GM12864 (cell line): Measurements from ENCODE around the gene PAQR9.

Source experiments
- DNase-seq: peaks from one replicate; pipeline ENCODE4 v3.0.0-alpha.2; 2011; ENCODE audit warnings: low read depth
- H3K4me3 ChIP-seq: 2 replicates; pipeline ENCODE4 v1.5.1; 2011; ENCODE audit warnings: mild to moderate bottlenecking, low read depth, low read length, control low read depth
- TF ChIP-seq, protein P1 (sequence below): IDR thresholded peaks from 2 replicates; pipeline ENCODE4 v1.5.1; 2011; ENCODE audit warnings: low read depth, mild to moderate bottlenecking, moderate library complexity, low read length, control low read depth, inconsistent platforms; ENCODE audit errors: missing control alignments

PAQR9 gene

DNA sequence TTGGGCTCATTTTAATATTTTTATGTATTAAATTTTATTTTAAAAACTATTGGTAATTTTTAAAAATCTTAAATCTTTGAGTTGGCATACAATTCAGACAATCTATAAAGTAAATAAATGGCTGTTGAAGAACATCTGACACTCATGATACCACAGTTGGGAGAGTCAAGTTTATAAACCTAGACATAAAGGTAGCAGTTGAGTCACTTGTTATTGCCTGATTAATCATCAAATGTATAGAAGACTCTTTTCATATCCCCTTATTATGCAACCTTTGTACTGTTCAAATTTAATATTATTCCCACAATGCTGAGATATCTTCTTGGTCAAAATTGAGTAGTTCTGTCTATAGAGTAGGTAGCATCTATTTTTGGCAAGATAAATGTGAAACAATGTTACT is 19.6 kb downstream of the PAQR9 start:
- H3K4me3 ChIP-seq = no peak overlapping the region; the same call in 1 of the 2 replicates
- TF ChIP-seq, protein P1, sequence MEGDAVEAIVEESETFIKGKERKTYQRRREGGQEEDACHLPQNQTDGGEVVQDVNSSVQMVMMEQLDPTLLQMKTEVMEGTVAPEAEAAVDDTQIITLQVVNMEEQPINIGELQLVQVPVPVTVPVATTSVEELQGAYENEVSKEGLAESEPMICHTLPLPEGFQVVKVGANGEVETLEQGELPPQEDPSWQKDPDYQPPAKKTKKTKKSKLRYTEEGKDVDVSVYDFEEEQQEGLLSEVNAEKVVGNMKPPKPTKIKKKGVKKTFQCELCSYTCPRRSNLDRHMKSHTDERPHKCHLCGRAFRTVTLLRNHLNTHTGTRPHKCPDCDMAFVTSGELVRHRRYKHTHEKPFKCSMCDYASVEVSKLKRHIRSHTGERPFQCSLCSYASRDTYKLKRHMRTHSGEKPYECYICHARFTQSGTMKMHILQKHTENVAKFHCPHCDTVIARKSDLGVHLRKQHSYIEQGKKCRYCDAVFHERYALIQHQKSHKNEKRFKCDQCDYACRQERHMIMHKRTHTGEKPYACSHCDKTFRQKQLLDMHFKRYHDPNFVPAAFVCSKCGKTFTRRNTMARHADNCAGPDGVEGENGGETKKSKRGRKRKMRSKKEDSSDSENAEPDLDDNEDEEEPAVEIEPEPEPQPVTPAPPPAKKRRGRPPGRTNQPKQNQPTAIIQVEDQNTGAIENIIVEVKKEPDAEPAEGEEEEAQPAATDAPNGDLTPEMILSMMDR = no peak
- DNase-seq = no peak

DNA sequence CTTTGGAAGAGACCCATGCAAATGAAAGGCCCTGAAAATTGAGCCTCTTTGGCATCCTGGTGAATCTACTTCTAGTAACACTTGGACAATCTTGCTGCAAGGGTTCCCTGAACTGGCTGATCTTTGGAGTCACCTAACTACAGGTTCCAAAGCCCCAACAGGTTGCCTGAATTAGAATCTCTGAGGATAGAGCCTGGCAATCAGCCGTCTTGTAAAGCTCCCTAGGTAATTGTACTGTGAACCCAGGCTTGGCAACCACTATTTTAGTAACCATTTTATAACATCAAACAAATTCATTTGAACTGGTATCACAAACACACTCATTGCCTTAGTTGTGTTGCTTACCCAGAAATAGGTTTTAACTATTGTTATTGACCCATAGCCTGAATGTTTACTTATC is 20.1 kb downstream of the PAQR9 start:
- no peak overlapping the region for H3K4me3 ChIP-seq
- TF ChIP-seq, protein P1 = no peak
- no peak for DNase-seq

DNA sequence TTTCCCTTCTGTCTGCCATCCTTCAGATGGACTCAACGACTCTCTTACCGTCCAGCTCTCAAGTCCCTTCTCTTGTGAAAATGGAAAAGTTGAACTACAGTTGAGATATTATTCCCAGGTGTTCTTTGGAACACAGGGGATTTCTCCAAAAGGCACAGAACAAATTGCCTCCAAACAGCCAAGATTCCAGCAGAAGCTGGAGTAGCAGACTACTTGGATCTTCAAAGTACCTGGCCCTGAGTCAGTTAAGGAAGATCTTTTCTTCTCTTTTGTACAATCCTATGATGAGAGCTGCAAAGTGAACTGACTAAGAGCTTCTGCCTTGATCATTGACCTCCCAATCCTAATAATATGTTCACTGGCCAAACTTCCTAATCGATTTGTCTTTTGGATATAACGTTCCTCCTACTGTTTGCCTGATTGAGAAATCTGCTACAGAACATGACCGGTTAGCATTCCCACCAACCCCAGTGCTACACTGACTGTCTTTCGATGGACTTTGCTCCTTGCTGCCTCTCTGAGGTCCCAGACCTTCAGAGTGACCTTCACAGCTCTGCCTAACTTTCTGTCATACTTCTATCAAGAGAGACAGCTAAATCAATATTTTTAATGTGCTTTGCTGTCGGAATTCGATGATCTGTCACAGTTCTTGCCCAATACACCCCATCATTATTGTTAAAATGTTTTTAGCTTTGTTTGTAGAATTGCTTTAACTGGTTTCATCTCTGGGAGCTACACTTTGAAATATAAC is 21.9 kb downstream of the PAQR9 start:
- TF ChIP-seq, protein P1 = no peak

GRCh38 chr3:142940472-142940871 is 23.0 kb downstream of the PAQR9 start:
- TF ChIP-seq, protein P1 = no peak
- DNase-seq = no peak

More for the DNA sequence above, 21.9 kb downstream of the PAQR9 start:
- no peak for DNase-seq
- H3K4me3 ChIP-seq = no peak overlapping the region

DNA sequence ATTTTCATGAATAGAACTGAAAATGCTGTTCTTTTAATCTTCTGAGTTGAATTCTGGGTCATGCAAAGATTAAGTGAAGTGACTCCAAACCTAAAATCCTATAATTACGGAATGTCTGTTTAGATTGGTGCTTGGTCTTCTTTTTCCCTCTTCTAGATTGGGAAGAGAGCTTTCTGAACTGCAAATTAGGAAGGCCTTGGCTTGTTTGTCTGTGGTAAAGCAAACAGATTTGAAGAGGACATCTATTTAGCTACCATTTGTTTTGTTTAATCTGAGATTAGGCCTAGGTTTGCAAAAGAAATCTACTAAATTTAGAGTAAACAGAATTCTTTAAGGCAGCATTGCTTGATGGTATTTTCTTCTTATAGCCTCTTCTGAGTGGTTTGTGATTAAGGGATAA is 23.5 kb downstream of the PAQR9 start:
- H3K4me3 ChIP-seq = no peak overlapping the region
- TF ChIP-seq, protein P1 = no peak
- DNase-seq = no peak

More at GRCh38 chr3:142940472-142940871, 23.0 kb downstream of the PAQR9 start:
- no peak overlapping the region for H3K4me3 ChIP-seq

DNA sequence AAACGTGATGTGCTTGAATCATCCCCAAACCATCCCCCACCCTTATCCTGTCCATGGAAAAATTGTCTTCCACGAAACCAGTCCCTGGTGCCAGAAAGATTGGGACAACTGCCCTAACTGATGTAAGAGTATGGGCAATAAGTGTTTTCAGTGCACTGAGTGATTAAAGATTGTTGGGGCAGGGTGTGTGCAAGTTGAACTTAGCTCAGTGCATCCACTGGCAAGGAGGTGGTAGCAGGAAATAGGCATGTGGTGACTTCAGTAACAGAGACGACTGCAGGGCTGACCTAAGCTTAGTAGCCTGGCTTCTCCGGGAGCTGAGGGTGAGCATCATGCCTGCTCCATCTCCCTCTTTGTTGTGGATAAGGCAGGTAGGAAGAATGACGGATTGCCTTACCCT is 27.5 kb downstream of the PAQR9 start:
- no peak overlapping the region for H3K4me3 ChIP-seq
- TF ChIP-seq, protein P1 = no peak
- no peak for DNase-seq

- no peak for DNase-seq
- no peak overlapping the region for H3K4me3 ChIP-seq
- TF ChIP-seq, protein P1 = no peak
Measured at GRCh38 chr3:142934887-142935269, 28.6 kb downstream of the PAQR9 start.
